NCI-H446 (cell line): ENCODE measurements around the gene ADGRE2.

Experiments used
- DNase-seq, 2 experiments: peaks; one replicate each; lab custom pipeline; 2025; lab: John Stamatoyannopoulos, UW

ADGRE2 gene

DNA sequence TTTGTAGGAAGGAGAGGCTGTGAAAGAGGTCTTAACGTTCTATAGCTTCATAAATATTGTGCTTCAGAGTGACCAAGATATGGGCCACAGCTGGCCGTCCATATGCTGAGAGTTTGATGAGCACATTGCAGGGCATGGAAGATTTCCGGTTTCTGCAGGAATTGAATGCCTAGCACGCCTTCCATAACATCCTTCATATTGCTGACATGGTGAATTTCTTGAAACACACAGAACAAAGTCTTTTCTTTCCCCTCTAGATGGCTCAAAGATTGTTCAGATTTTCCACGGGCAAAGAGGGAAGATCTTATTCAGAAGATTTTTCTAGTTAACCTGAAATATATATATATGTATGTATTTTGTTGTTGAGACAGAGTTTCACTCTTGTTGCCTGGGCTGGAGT lies 42.4 kb downstream of the ADGRE2 start:
- DNase-seq = no peak

DNA sequence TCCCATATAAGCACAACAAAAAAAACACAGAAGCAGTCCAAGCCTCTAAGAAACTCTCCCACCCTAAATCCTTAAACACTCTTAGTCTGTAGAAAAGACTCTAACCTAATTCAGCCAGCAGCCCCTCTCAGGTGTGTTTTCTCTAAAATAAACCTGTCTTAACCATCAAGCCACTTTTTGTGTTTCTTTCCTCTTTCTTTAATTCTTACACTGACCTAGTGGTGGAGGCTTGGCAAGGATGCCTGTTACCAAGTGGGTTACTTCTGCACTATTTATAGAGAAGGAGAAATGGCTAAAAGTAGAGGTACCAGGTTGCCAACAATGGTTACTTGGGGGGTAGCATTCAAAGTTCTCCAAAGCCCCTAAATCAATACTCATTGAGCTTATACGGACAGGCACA lies 44.8 kb downstream of the ADGRE2 start:
- DNase-seq = no peak

DNA sequence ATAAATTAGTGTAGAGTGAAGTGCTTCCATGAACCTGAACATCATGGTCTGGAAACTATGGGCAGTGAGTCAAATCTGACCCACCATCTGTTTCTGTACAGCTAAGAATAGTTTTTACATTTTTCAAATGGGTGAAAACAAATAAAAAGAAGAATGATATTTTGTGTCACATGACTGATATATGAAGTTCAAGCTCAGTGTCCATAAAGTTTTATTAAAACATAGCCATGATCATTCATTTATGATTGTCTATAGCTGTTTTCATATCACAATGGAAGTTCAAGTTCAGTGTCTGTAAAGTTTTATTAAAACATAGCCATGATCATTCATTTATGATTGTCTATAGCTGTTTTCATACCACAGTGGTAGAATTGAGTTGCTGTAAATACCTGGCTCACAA lies 45.9 kb downstream of the ADGRE2 start:
- no peak for DNase-seq

DNA sequence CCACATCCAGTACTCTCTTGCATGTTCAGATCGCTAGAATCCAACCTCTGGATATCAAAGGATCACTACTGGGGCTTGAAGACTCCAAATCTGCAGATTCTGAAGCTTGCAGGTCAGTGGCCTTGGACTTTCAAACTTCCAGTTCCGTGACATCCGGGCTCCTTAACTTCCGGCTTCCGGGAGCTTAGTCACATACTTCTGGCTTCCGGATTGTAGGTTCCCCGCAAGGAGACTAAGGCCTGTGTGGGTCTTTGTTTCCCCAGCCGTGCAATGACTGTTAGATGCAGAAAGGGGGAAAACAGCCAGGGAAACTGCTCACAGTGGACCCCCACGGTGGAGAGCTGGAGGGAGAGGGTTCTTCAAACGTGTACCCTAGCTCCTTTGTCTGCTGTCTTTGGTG lies 47.2 kb downstream of the ADGRE2 start:
- no peak for DNase-seq

DNA sequence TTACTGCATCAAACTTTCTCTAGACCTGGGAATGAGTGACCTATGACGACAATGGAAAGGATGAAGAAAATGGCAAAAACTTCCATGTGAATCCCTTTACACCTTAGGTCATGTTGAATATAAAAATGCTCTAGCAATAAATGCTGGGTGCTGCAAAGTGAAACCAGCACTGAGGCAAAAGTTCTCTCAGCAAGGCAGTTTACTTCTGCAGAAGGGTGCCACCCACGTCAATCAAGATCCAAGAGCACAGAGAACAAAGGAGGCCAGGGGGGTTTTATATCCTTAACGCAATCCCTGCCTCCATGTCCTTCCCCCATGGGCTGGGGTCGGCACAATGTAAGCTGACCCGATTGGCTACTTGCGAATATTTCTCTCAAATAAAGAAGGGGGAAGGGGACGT lies 49.8 kb downstream of the ADGRE2 start:
- DNase-seq = no peak

DNA sequence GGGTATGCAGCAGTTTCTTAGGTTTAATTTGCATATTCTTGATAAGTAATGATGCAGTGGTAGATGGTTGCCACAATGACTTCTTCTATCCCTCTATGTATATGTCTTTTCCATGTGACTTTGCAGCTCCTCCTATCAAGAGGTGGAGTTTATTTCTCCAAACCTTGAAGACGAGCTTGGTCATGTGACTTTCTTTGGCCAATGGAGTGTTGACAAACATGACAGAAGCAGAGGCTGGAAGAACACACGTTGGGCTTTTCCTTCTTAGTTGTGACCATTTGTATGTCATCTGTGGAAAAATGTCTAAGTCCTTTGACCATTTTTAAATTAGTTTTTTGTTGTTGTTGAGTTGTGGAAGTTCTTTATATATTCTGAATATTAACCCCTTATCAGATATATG lies 56.2 kb downstream of the ADGRE2 start:
- no peak for DNase-seq

DNA sequence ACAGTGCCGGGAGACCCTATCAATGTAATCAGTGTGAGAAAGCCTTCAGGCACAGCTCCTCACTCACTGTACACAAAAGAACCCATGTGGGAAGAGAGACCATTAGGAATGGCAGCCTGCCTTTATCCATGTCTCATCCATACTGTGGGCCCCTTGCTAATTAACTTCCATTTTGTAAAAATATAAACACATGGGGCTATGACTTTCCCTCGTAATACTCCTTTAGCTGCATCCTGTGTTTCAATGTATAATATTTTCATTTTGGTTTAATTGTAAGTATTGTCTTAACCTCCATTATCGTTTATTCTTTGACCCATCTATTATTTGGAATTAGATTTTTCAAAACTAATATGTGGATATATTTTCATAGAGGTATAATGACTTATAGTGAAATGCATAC lies 59.2 kb downstream of the ADGRE2 start:
- no peak for DNase-seq

DNA sequence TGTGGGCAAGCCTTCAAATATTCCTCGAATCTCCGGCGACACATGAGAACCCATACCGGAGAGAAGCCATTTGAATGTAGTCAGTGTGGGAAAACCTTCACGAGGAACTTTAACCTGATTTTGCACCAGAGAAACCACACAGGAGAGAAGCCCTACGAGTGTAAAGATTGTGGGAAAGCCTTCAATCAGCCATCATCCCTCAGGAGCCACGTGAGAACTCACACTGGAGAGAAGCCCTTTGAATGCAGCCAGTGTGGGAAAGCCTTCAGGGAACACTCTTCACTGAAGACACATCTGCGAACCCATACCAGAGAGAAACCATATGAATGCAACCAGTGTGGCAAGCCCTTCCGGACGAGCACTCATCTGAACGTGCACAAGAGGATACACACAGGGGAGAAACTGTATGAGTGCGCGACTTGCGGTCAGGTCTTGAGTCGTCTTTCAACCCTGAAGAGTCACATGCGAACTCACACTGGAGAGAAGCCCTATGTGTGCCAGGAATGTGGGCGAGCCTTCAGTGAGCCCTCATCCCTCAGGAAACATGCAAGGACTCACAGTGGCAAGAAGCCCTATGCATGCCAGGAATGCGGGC lies 59.7 kb downstream of the ADGRE2 start:
- DNase-seq = no peak

DNA sequence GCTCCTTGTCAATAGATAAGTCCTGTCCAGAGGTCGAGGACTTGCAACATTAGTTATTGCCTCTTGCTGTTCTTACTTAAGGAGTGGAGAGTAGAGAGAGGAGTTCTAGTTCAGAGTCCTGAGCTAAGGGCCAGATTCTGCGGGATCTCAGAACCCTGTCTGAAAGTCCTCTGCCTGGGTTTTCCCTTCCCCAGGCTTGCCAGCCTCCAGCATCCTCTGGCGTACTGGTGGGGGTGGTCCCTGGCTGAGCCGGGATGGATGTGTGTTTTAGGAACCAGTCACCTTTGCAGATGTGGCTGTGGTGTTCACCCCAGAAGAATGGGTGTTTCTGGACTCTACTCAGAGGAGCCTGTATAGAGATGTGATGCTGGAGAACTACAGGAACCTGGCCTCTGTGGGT lies 62.5 kb downstream of the ADGRE2 start:
- DNase-seq = no peak

DNA sequence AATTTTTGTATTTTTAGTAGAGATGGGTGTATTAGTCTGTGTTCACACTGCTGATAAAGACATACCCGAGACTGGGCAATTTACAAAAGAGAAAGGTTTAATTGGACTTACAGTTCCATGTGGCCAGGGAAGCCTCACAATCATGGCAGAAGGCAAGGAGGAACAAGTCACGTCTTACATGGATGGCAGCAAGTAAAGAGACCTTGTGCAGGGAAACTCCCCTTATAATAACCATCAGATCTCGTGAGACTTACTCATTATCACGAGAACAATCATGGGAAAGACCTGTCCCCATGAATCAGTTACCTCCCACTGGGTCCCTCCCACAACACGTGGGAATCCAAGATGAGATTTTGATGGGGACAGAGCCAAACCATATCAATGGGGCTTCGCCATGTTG lies 73.9 kb downstream of the ADGRE2 start:
- DNase-seq = no peak

DNA sequence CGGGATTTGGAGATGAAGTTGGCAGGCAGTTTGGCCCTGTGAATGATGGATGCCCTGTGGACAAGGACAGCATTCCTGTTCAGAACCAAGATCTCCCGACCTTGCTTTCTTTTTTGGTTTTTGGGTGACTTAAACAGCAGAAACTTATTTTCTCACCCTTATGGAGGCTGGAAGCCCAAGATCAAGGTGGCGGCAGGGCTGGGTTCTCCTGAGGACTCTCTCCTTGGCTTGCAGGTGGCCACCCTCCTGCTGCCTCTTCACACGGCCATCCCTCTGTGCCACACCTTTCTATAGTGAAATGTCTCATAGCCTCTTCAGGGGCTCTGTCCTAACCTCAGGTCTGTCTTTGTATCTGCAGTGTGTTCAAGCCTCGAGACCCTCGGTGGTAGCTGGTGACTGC lies 74.5 kb downstream of the ADGRE2 start:
- DNase-seq = no peak

DNA sequence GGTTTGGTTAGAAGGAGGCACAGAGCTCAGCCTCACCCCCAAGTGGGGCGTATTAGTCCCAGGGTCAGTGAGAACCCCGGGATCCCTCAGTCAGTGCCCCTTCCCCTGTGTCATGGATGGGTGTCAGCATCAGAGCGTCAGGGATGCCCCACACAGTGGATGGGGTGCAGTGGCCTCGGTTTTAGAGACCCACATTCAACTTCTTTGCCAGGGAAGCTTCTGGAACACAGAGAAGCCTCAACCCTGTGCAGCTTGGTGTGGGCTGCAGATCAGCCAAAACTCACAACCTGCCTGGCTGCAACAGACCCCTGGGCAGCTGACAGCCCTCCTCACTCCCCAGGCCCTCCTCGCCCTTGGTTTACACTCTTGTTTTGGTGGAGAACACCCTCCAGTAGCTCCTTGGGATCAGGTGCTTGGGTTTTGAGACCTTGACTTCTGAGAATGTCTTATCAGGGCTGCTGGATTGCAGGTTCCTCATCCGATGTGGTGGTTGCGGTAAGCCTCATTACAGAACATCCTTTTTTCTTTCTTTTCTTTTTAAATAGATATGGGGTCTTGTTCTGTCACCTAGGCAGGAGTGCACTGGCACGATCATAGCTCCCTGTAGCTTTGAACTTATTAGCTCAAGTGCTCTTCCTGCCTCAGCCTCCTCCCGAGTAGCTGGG lies 77.5 kb downstream of the ADGRE2 start:
- DNase-seq = no peak

DNA sequence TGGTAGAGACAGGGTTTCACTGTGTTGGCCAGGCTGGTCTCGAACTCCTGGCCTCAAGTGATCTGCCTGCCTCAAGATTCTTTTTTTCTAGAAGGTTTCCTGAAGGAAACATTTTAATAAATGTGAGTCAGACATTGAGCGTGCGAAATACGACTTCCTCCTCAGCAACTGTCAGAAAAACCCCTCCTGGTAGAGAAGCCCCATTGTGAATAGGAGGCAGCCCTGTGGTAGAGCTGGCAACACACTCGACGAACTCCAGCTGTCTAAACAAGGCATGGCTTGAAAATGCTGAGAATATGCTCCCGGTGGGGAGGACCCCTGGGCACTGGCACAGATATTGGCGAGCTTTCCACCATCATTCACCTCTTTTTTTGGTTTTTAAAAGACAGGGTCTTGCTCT lies 78.7 kb downstream of the ADGRE2 start:
- no peak for DNase-seq

DNA sequence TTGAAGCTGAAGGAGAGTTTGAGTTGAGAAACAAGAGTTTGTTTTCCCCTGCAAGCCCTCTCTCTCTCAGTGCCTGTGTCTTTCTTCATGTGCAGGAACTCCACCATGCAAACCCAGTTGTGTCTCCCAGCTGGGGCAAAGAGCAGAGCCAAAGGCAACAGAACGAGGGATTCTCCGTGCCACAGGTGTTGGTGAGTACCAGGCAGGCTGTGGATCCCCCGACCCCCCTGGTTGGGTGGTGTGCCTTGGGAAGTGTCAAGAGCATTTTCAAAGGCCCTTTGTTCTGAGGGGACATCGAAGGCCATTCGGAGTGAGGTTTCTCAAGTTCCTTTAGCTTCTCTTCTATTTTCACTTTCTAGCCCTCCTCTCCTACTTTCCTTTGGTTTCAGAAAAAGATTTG lies 82.9 kb downstream of the ADGRE2 start:
- DNase-seq = no peak

DNA sequence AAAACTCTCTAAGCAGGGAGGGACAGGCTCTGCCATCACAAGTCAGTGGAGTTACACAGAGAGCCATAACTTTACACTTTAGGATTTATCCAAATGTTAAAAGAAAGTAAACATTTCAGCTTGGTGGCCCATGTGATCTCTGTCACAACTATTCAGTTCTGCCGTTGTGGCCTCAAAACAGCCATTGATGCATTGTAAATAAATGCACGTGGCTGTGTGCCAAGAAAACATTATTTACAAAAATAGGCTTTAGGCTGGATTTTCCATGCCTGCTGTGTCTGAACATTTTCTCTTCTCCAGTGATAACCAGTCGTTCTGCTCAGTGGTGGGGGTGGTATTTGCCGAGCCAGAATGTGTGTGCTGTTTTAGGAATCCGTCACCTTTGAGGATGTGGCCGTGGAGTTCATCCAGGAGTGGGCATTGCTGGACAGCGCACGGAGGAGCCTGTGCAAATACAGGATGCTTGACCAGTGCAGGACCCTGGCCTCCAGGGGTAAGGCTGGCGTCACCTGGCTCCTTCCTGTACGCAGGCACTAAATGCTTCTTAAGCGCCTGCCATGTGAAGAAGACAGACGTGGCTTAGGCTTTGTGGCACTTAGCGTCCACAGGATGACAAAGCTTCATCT lies 83.6 kb downstream of the ADGRE2 start:
- no peak for DNase-seq

DNA sequence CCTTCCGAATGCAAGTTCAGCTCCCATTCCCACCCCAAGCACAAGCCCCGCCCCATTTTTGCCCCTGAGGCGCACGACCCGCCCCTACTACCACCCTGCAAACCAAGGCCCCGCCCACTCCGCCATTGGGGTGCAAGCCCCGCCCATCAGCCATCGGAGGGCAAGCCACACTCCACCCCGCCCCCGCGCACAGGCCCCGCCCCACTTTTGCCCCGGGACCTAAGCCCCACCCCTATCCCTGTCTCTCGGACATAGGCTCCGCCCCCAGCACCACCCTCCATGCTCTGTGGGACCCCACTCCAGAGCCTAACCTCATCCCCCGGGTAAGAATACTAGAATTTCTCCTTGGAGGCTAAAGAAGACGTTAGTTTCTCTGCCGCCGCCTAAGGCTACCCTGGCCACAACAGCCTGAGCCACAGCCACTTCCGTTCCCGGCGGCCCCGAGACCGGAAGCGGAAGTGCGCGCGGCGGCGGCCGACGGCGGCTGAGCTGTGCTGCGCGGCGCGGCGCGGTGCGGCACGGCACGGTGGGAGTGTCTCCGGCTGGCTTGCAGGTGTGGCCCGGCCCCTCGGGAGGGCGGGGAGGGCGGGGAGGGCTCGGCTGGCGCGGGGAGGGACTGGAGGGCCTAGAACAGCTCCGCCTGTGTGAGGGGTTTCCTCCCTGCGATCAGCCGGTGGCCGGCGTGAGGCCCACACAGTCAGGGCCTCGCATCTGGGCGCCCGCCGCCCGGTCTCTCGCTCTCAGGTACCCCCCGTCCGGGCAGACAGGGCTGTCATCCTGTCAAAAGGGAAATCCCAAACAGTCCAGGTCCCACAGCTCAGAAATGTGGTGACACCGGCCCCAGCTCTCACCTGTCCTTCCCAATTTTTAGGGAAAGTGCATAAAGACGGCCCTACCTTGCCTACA lies 88.5 kb downstream of the ADGRE2 start, which contains the start of gene ZNF333:
TSS of gene ZNF333 (plus strand) at position 451 of the 906 bp plus-strand sequence. CDS start 3,444 bp downstream, outside the sequence.
- DNase-seq = peak; percentile 91 to 97

DNA sequence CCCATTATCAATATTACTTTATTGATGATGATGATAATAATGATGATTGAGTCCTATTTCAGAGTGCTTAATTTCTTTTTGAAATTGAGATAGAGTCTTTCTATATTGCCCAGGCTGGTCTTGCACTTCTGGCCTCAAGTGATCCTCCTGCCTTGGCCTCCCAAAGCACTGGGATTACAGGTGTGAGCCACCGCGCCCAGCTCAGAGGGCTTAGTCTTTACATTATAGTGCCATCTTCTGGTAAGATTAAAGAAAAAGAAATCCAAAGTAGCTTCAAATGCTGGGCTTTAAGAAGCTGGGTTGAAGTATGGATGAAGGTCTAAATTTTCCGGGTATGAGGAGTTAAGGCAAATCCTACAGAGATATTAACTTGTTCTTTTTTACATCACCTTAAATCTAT lies 91.9 kb downstream of the ADGRE2 start:
- peak in 1 of 2 experiments; percentile 36 for DNase-seq

DNA sequence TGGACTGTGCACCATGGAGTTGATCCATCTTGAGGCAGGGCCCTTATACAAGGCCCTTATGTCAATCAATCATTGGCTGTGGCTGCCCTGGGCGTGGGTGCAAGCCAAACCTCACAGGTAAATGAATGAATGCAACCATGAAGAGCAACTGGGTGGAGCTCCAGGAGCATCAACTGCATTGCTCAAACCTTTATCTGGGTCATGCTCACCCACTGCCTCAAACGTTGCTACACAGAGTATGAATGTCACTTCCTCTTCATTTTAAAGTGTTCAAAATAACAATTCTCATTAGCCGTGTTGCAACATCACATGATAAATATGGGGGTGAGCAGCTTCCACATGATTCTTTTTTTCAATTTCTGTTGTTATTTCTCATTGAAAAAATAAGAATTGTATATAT lies 94.9 kb downstream of the ADGRE2 start:
- DNase-seq = no peak
